Gastroesophageal sphincter (tissue), 4 donors: Measurements from ENCODE around the gene ATXN7L3. TPM values are rescaled to one million over a fixed set of nuclear protein-coding genes. Genes with fewer than 3 reads are reported as not detected.
"Not testable (repeated sequence)": the region's sequence is repeated elsewhere in the genome, so short reads cannot be mapped to it uniquely, and the experiment has no call there.

Experiments
- ATAC-seq: fragments of 150-250 bp; one replicate; pipeline ENCODE4 v1.9.1; 2016; ENCODE audit warnings: mild to moderate bottlenecking, moderate library complexity
- H3K27ac ChIP-seq, 4 donors: fragments of 200-600 bp; sonication (generic) in 3 of 4; 1 replicate in 3 of 4; 2 replicates in 1 of 4; pipeline ENCODE4 v1.5.1; 2016 to 2019
- H3K27me3 ChIP-seq: fragments of 200-600 bp; sonication (generic); one replicate; pipeline ENCODE4 v1.5.1; 2019
- H3K36me3 ChIP-seq, 2 donors: fragments of 200-600 bp; sonication (generic); one replicate each; pipeline ENCODE4 v1.5.1; 2019; ENCODE audit warnings: control low read depth in 1 of 2
- H3K4me1 ChIP-seq, 3 donors: fragments of 200-600 bp; sonication (generic); 1 replicate in 2 of 3; 2 replicates in 1 of 3; pipeline ENCODE4 v1.5.1; 2016 to 2019; ENCODE audit warnings: control low read depth in 2 of 3
- H3K4me3 ChIP-seq, 2 donors: fragments of 200-600 bp; sonication (generic); one replicate each; pipeline ENCODE4 v1.5.1; 2019; ENCODE audit warnings: mild to moderate bottlenecking in 1 of 2, moderate library complexity in 1 of 2
- H3K9me3 ChIP-seq, 3 donors: fragments of 200-600 bp; sonication (generic); one replicate each; pipeline ENCODE4 v1.5.1; 2017 to 2019; ENCODE audit warnings: control low read depth in 2 of 3
- EP300 ChIP-seq: sonication (generic); formaldehyde crosslinking; IDR thresholded peaks from one replicate; pipeline ENCODE4 v1.6.1; 2017; ENCODE audit warnings: antibody characterized with exemption, mild to moderate bottlenecking
- POLR2A ChIP-seq, 2 donors: fragments of 450-650 bp; IDR thresholded peaks; one replicate each; pipeline ENCODE4 v1.6.1; 2017; ENCODE audit warnings: antibody characterized with exemption in 2 of 2, mild to moderate bottlenecking in 2 of 2, moderate library complexity in 1 of 2
- POLR2AphosphoS5 ChIP-seq: sonication (generic); formaldehyde crosslinking; IDR thresholded peaks from one replicate; pipeline ENCODE4 v1.6.1; 2017; ENCODE audit warnings: antibody characterized with exemption
- WGBS, 2 donors: methylation state at CpG; one replicate each; pipeline ENCODE4 v1.1.5; 2018; ENCODE audit warnings: low coverage in 1 of 2; 5-methylcytosine and 5-hydroxymethylcytosine counted together
- total RNA-seq, 4 donors: library from RNA; depleted of rRNA; stranded (reverse); fragments of >200 nt; gene quantifications; one replicate each; pipeline ENCODE4 v1.1.0, GENCODE V29; 2016
- TF ChIP-seq, protein P1 (sequence below), 4 experiments: fragments of 200-600 bp in 2 of 4; fragments of 450-650 bp in 2 of 4; sonication (generic) in 1 of 4; IDR thresholded peaks; one replicate each; pipeline ENCODE4 v1.5.1; 2017 to 2019; ENCODE audit warnings: antibody characterized with exemption in 4 of 4, mild to moderate bottlenecking in 2 of 4, moderate library complexity in 2 of 4

Gene ATXN7L3, protein sequence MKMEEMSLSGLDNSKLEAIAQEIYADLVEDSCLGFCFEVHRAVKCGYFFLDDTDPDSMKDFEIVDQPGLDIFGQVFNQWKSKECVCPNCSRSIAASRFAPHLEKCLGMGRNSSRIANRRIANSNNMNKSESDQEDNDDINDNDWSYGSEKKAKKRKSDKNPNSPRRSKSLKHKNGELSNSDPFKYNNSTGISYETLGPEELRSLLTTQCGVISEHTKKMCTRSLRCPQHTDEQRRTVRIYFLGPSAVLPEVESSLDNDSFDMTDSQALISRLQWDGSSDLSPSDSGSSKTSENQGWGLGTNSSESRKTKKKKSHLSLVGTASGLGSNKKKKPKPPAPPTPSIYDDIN
- total RNA-seq, result 10 to 100 TPM; 33.2 to 63.0 (median 49.0) TPM

DNA sequence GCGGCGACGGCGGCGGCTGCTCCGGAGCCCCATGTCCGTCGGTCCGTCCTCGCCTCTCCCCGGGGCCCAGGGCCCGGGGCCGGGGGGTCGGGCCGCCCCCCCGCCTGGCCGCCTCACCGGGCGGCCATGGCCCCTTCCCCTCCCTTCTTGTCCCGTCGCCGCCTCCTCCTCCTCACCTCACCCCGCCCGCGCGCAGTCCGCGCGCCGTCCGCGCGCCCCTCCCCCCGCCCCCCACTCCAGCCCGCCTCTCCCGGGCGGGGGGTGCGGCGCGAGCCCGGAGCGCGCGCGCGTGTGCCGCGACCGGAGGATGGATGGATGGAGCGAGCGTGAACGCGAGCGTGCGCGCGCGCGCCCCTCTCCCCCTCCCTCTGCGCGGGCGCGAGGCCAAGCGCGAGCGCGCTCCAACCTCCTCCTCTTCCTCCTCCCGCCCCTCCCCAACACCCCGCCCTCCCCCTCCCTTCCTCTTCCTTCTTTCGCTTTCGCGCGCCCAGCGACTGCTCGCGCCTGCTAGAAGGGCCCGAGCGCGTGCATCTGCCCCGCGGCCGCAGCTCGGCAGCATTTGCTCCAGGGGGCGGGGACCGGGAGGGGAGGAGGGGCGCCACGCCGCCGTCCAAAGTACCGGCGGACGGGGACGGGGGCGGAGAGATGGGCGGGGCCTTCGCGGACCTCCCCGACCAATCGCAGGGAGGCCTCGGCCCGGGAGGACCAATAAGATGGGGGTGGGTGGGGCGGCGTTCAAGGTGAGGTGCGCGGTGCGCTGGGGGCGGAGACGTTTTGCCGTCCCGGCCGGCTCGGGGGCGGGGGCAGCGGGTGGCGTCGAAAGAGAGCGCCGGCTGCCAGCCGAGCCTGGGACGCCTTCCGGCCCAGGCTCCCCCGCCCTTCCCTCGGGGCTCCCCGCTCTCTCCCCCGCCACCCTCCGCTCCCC, at the start of gene ATXN7L3:
Gene ATXN7L3, minus strand, starts transcription at position 332 of the 925 bp plus-strand sequence. CDS start 1,814 bp downstream, outside the sequence.
- peak; percentile 95 for ATAC-seq
- H3K4me3 ChIP-seq, result peak within 1 kb of the TSS; percentile 70 to 97
- no peaks in the 10 kb centered on the region for H3K27me3 ChIP-seq
- H3K27ac ChIP-seq, result peak within 1 kb of the TSS; percentile 81 to 99 (median 96)
- peaks cover 0 to 29% of the 10 kb centered on the region in 2 donors for H3K36me3 ChIP-seq
- H3K9me3 ChIP-seq, result no peaks in the 10 kb centered on the region
- TF ChIP-seq, protein P1, sequence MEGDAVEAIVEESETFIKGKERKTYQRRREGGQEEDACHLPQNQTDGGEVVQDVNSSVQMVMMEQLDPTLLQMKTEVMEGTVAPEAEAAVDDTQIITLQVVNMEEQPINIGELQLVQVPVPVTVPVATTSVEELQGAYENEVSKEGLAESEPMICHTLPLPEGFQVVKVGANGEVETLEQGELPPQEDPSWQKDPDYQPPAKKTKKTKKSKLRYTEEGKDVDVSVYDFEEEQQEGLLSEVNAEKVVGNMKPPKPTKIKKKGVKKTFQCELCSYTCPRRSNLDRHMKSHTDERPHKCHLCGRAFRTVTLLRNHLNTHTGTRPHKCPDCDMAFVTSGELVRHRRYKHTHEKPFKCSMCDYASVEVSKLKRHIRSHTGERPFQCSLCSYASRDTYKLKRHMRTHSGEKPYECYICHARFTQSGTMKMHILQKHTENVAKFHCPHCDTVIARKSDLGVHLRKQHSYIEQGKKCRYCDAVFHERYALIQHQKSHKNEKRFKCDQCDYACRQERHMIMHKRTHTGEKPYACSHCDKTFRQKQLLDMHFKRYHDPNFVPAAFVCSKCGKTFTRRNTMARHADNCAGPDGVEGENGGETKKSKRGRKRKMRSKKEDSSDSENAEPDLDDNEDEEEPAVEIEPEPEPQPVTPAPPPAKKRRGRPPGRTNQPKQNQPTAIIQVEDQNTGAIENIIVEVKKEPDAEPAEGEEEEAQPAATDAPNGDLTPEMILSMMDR (IDR thresholded peaks at IDR 0.05), result no peak
- TF ChIP-seq POLR2A (IDR thresholded peaks at IDR 0.05) (peak in 1 of 2 donors; percentile 24), EP300 (no peak), POLR2AphosphoS5 (no peak)
- no CpG with 5 or more reads among the region's 126 CpGs for WGBS, 2 donors
- H3K4me1 ChIP-seq, result peaks cover 0 to 39% (median 13%) of the 10 kb centered on the region in 3 donors

DNA sequence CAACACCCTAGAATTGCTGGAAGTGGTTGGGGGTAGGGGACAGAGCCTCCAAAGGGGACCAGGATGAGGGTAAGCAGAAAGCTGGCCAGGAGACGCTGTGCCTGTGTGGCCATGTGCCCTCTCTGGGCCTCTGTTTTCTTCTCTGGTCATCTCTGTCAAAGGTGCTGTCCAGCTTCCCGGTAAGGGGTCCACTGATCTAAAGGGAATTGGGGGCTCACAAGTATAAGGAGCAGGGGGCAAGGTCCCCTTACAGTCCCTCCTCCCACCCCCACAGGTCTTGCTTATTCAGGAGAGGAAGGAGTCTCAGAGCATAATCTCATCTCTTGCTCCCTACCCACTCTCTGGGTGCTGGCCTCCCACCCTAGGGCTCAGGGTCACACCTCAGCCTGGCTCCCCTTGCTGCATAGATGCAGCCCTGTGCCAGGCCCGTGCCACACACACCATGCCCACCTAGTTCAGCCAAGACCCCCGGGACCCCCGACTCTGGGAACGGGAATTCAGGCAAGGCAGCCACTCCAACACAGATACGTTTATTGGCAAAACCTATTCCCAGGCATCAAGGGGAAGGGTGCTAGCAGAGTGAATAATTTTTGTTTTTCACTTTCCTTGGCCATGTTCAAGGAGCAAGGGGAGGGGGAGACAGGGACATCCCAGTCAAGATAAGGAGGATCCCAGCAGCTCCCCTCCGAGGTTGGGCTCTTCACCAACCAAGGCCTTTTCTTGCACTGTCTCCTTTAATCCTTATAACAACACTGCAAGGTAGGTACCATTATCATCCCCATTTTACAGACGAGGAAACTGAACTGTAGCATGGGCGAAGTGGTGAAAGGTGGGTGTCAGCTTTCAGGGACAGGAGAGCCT, 48.4 kb upstream of the ATXN7L3 start:
- no peak for ATAC-seq

DNA sequence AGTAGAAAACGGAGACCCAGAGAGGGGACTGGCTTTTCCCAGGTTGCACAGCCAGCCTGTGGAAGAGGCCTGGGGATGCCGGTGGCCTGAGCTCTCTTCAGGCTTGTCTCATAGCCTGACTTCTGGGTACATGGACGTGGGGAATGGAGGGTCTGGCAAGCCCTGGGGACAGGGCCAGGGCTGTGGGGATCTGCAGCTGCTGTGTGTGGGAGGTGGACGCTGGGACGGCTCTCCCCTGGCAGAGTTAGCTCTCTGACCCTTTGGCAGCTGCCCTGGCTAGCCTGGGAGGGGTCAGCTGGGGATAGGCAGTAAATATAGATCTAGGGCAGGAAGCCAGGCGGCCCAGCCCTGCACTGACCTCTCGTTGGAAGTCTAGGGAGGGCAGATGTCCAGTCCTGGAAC, 47.8 kb upstream of the ATXN7L3 start:
- no peak for TF ChIP-seq EP300
- TF ChIP-seq, protein P1 (IDR thresholded peaks at IDR 0.05), result no peak
- no peak for TF ChIP-seq POLR2AphosphoS5
- no peak for TF ChIP-seq POLR2A (IDR thresholded peaks at IDR 0.05)
- H3K27ac ChIP-seq, result no peak overlapping the region
- 30 to 34% methylated on average over 2 to 7 of the region's 7 CpGs for WGBS, 2 donors
- no peak overlapping the region for H3K4me3 ChIP-seq
- H3K9me3 ChIP-seq, result no peaks in the 10 kb centered on the region
- peaks cover 0 to 17% (median 17%) of the 10 kb centered on the region in 3 donors for H3K4me1 ChIP-seq
- no peak for ATAC-seq
- H3K36me3 ChIP-seq, result no peaks in the 10 kb centered on the region
- H3K27me3 ChIP-seq, result no peaks in the 10 kb centered on the region

More for the DNA sequence above, 48.4 kb upstream of the ATXN7L3 start:
- Histone ChIP-seq H3K27ac (no peak overlapping the region), H3K27me3 (no peaks in the 10 kb centered on the region), H3K9me3 (no peaks in the 10 kb centered on the region), H3K4me3 (no peak overlapping the region), H3K36me3 (no peaks in the 10 kb centered on the region), H3K4me1 (peaks cover 0 to 17% (median 17%) of the 10 kb centered on the region in 3 donors)
- TF ChIP-seq POLR2A (IDR thresholded peaks at IDR 0.05) (no peak), EP300 (no peak), POLR2AphosphoS5 (no peak)
- TF ChIP-seq, protein P1 (IDR thresholded peaks at IDR 0.05), result no peak
- WGBS, 2 donors, result 80 to 90% methylated on average over 3 to 4 of the region's 10 CpGs

DNA sequence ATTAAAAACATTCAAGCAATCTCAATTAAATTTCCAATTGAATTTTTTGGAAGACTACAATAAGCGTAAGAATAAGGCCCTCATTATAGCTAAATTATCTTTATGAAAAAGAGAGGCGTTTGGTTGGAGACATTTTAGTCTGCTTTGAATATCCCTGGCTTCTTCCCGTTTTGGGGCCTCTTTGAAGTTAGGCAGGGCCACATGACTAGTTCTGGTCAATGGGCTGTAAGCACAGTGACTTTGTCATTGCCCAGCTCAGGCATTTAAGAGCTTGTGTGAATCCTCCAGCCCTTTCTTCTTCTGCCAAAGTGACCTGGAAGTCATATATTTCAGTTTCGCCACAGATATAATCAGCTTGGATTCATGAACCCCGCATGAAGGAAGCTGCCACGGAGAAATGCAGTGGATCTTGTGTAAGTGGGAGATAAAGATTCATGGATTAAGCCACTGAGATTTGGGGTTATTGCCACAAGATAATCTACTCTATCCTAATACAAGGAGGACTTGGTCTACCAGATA, 41.5 kb upstream of the ATXN7L3 start:
- 60 to 75% methylated on average over 3 to 6 of the region's 6 CpGs for WGBS, 2 donors
- H3K36me3 ChIP-seq, result no peaks in the 10 kb centered on the region
- ATAC-seq, result no peak
- no peaks in the 10 kb centered on the region for H3K9me3 ChIP-seq
- H3K27ac ChIP-seq, result no peak overlapping the region
- TF ChIP-seq EP300 (no peak), POLR2AphosphoS5 (no peak), POLR2A (IDR thresholded peaks at IDR 0.05) (no peak)
- TF ChIP-seq, protein P1 (IDR thresholded peaks at IDR 0.05), result no peak
- H3K4me1 ChIP-seq, result peaks cover 0 to 3% (median 0%) of the 10 kb centered on the region in 3 donors
- H3K4me3 ChIP-seq, result no peak overlapping the region
- peaks cover 5% of the 10 kb centered on the region for H3K27me3 ChIP-seq

DNA sequence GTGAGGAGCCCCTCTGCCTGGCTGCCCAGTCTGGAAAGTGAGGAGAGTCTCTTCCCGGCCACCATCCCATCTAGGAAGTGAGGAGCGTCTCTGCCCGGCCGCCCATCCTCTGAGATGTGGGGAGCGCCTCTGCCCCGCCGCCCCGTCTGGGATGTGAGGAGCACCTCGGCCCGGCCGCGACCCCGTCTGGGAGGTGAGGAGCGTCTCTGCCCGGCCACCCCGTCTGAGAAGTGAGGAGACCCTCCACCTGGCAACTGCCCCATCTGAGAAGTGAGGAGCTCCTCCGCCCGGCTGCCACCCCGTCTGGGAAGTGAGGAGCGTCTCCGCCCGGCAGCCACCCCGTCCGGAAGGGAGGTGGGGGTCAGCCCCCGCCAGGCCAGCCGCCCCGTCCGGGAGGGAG, 38.2 kb upstream of the ATXN7L3 start:
- H3K4me3 ChIP-seq, H3K27me3 ChIP-seq, H3K36me3 ChIP-seq, H3K4me1 ChIP-seq, ATAC-seq, H3K27ac ChIP-seq, H3K9me3 ChIP-seq: not testable (repeated sequence)
- WGBS, 2 donors, result no CpG with 5 or more reads among the region's 28 CpGs
